DLD1 (cell line): ENCODE data around the gene SRSF4.
"Not testable (repeated sequence)": the region's sequence is repeated elsewhere in the genome, so short reads cannot be mapped to it uniquely, and the experiment has no call there.

Source experiments
- in situ Hi-C: cut with HindIII; loops from 2 replicates; pipeline ENCODE4 v1.10.0; 2017; ENCODE audit warnings: low sequenced_read_pairs

The SRSF4 gene

GRCh38 chr1:29126198-29126597 lies 55.5 kb downstream of the SRSF4 start:
- in situ Hi-C loops, result no loop called here

DNA sequence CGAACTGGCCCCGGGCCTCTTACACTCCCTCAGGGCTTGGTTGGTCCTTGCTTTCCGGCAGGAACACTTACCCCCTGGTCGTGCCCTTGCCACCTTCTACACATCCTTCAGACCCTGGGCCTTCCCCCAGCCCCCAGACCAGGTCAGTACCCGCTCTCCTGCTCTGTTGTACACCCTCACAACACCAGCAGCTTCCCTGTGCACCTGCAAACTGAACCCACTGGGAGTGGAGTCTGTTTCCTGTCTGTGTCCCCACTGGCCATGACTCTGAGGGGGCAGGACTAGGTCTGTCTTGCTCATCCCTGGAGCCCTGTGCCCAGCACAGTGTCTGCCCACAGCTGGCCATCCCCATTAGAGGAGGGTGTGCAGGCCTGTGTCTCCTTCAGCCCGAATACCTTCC lies 55.9 kb downstream of the SRSF4 start:
- in situ Hi-C loops, result no loop called here

DNA sequence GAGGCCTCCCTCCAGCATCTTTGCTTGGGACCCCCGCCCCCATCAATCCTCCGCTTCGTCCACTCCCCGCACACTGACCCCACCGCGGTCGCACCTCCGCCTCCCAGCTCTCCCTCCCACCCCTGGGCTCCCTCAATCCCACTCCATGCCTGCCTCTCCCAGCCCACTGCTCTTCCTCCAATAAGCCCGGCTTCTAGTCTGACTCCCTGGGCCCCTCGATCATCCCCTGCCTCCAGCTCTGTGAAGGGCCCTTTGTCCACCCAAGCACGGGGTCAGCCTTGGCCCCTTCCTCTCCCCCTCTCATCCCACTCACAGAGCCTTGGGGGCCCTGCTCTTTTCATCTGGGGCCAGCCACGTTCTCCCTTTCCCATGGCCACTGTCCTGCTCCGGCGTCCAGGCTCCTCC lies 56.5 kb downstream of the SRSF4 start:
- in situ Hi-C loops, result no loop called here

- in situ Hi-C loops, result no loop called here
Measured at GRCh38 chr1:29124366-29125236, 57.1 kb downstream of the SRSF4 start.

GRCh38 chr1:29123887-29124365 lies 57.8 kb downstream of the SRSF4 start, which contains the start of gene TMEM200B:
TSS of gene TMEM200B (minus strand) at chr1:29123903. CDS start at chr1:29121828, 2,075 bp downstream.
- in situ Hi-C loops, result no loop called here

- in situ Hi-C loops, result no loop called here
Measured at GRCh38 chr1:29123053-29123886, 58.4 kb downstream of the SRSF4 start.

GRCh38 chr1:29122682-29123052 lies 59.0 kb downstream of the SRSF4 start:
- in situ Hi-C loops, result no loop called here

GRCh38 chr1:29121936-29122681 lies 59.6 kb downstream of the SRSF4 start:
- in situ Hi-C loops, result no loop called here

GRCh38 chr1:29121516-29121935 lies 60.2 kb downstream of the SRSF4 start:
- in situ Hi-C loops, result no loop called here

- in situ Hi-C loops, result no loop called here
Measured at GRCh38 chr1:29120947-29121485, 60.7 kb downstream of the SRSF4 start.

- in situ Hi-C loops, result no loop called here
Measured at GRCh38 chr1:29120367-29120766, 61.3 kb downstream of the SRSF4 start.

DNA sequence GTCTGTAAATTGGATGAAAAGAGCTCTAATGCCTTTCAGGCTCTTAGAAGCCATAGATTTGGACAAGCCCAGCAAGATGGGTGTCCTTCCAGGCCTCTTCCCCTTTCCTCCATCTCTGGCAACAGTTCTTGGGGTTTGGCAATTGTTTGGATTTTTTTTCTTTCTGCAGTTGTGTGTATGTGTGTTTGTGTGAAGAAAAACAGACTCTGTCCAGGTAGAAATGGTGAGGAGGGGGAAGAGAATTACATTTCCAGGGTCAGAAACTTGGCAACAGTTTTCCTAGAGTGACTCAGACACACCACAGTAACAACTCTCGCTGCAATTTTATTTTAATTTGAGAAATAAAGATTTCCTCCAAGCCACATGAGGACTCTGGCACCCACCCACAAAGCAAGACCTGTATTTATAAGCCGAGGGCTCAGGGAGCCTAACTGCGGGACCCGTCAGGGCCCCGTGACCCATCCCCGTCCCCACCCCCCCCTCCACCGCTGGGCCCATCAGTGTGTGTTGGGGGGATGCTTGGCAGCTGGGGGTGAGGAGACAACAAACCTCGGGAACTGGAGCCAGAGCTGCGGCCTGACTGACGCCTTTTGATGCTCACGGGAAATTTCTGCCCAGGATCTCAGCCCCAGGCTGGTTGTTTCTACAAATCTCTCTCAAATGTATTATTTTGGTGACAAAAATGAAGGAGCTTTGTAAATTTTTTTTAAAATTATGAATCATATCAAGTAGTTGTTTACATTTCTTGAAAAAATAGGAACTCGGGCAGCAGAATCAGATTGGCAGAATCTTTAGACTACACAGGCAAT lies 62.4 kb downstream of the SRSF4 start:
- in situ Hi-C loops, result no loop called here

DNA sequence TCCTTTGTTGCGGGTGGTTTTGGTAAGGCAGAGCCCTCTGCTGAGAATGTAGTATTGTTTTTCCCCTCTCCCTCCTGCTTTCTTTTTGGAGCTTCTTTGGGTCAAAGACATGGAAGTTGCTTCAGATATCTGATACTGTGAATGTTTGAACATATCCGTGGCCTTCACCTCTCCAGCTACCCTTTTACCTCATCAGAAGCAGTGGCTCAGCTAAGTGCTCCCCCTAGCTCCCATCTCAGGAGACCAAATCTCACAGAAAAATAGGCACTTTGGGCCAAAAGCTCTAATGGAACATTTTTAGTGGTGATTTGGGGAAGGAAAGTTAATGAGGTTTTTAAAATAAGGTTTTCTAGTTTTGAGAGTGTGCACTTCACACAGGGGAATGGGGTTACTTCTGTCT lies 64.3 kb downstream of the SRSF4 start:
- in situ Hi-C loops, result no loop called here

DNA sequence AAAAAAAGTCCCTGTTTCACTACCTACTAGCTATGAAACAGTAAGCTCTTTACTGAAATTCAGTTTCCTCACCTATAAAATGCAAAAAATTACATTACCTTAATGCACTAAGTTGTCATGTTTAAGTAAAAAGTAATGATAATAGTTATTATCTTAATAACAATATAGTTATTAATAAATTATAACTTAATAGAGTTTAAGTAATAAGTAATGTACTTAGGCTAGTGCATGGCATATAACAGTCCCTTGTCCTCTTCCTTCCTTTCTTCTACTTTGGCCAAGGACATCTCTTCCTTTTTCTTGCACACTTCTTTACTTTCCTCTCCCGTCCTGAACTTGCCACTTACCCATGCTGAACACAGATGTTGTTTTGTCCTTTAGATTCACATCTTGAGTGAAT lies 67.0 kb downstream of the SRSF4 start:
- in situ Hi-C loops, result no loop called here

- in situ Hi-C loops, result no loop called here
Measured at GRCh38 chr1:29113413-29114117, 68.1 kb downstream of the SRSF4 start.

DNA sequence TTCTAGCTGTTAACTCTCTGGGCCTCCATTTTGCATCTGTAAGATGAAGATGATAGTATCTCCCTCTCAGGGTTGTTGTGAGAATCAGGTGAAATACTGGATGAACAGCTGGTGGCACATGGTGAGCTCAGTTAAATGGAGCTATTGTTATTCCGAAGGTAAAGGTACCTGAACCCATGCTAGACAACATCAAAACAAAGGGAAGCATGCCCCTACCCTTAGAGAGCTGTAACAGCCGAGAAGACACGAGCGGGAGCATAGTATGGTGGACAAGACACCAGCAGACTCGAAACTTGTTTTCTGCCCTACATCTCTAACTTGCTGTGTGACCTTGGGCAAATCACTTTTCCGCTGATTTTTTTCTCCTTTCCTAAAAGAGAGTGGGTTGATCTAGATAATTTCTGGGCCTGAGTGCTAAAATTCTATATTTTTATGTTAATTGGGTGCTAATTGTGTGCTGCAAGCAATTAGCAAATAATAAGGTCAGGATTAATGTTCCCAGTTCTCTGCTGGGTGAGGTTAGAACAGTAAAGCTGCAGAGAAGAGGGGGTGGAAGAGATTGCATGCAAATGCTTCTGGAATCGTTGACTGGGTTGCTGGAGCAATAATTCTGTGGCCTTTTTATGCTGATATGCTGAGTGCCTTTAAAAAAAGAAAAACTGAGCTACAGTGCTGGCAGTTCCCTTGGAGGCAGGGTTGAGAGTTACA lies 68.8 kb downstream of the SRSF4 start:
- in situ Hi-C loops, result no loop called here

DNA sequence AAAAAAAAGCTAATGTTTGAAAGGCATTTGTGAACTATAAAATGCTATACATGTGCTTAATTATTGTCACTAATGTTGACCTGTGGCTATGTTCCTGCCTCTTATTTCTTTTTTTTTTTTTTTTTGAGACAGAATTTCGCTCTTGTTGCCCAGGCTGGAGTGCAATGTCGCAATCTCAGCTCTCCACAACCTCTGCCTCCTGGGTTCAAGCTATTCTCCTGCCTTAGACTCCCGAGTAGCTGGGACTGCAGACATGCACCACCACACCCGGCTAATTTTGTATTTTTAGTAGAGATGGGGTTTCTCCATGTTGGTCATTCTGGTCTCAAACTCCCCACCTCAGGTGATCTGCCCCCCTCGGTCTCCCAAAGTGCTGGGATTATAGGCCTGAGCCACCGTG lies 73.7 kb downstream of the SRSF4 start:
- in situ Hi-C loops, result not testable (repeated sequence)

GRCh38 chr1:29105822-29106221 lies 75.9 kb downstream of the SRSF4 start:
- in situ Hi-C loops, result no loop called here

- in situ Hi-C loops, result no loop called here
Measured at GRCh38 chr1:29100487-29100886, 81.2 kb downstream of the SRSF4 start.
